GM23338 (cell line): ENCODE results near the gene SYT5. TPM values are rescaled to one million over a fixed set of nuclear protein-coding genes. Genes with fewer than 3 reads are reported as not detected.

Experiments
- ATAC-seq: fragments of 200-7000 bp; cut with Tn5 transposase; 3 replicates; pipeline ENCODE4 v1.9.1; 2020
- DNase-seq: peaks from one replicate; pipeline ENCODE4 v3.0.0-alpha.2; 2015; ENCODE audit warnings: low spot score
- H2AFZ ChIP-seq: fragments of 200-600 bp; sonication (generic); 2 replicates; pipeline ENCODE4 v1.8.0; 2016; ENCODE audit warnings: antibody characterized with exemption, mild to moderate bottlenecking, moderate library complexity
- H3F3A ChIP-seq: fragments of 200-600 bp; sonication (generic); replicated peaks from 2 replicates; pipeline ENCODE4 v1.8.0; 2017; ENCODE audit warnings: antibody characterized with exemption, mixed run types, low read depth
- H3K27ac ChIP-seq: fragments of 200-600 bp; sonication (generic); 2 replicates; pipeline ENCODE4 v1.6.1; 2016; ENCODE audit warnings: low read depth
- H3K27me3 ChIP-seq: fragments of 200-600 bp; sonication (generic); 2 replicates; pipeline ENCODE4 v1.8.0; 2016; ENCODE audit warnings: mild to moderate bottlenecking, mixed run types, moderate library complexity; ENCODE audit not compliant: insufficient read depth
- H3K36me3 ChIP-seq: fragments of 200-600 bp; sonication (generic); 2 replicates; pipeline ENCODE4 v1.8.0; 2016; ENCODE audit warnings: mild to moderate bottlenecking; ENCODE audit not compliant: insufficient read depth
- H3K4me1 ChIP-seq: fragments of 200-600 bp; sonication (generic); 2 replicates; pipeline ENCODE4 v1.8.0; 2016; ENCODE audit warnings: mild to moderate bottlenecking, moderate library complexity; ENCODE audit not compliant: insufficient read depth
- H3K4me2 ChIP-seq: fragments of 200-600 bp; sonication (generic); 2 replicates; pipeline ENCODE4 v1.7.1; 2017; ENCODE audit warnings: mixed run types
- H3K4me3 ChIP-seq: fragments of 200-600 bp; sonication (generic); 2 replicates; pipeline ENCODE4 v1.6.1; 2016; ENCODE audit warnings: mixed run types
- H3K79me2 ChIP-seq: fragments of 200-600 bp; sonication (generic); replicated peaks from 2 replicates; pipeline ENCODE4 v1.8.0; 2017; ENCODE audit warnings: mild to moderate bottlenecking; ENCODE audit not compliant: insufficient read depth
- H3K9me2 ChIP-seq: fragments of 200-600 bp; sonication (generic); 2 replicates; pipeline ENCODE4 v1.8.0; 2017; ENCODE audit not compliant: insufficient read depth
- H4K20me1 ChIP-seq: fragments of 200-600 bp; sonication (generic); replicated peaks from 2 replicates; pipeline ENCODE4 v1.8.0; 2017; ENCODE audit warnings: mild to moderate bottlenecking; ENCODE audit not compliant: insufficient read depth
- H3K27ac Mint-ChIP-seq: 2 replicates; pipeline ENCODE4 v1.8.0; 2020; ENCODE audit warnings: inconsistent platforms, mild to moderate bottlenecking, moderate library complexity, mixed read lengths
- H3K27me3 Mint-ChIP-seq: 3 replicates; pipeline ENCODE4 v1.8.0; 2022; ENCODE audit warnings: low read depth, mild to moderate bottlenecking, moderate library complexity, mixed read lengths, inconsistent platforms; ENCODE audit not compliant: insufficient read depth, poor library complexity
- H3K36me3 Mint-ChIP-seq: 3 replicates; pipeline ENCODE4 v1.8.0; 2021; ENCODE audit warnings: low read depth, mild to moderate bottlenecking, inconsistent platforms, moderate library complexity, mixed read lengths
- H3K4me1 Mint-ChIP-seq: 3 replicates; pipeline ENCODE4 v1.8.0; 2020; ENCODE audit warnings: mild to moderate bottlenecking, inconsistent platforms, mixed read lengths
- H3K4me3 Mint-ChIP-seq: 3 replicates; pipeline ENCODE4 v1.8.0; 2021; ENCODE audit warnings: moderate library complexity, mild to moderate bottlenecking, inconsistent platforms, mixed read lengths
- H3K9me3 Mint-ChIP-seq: 3 replicates; pipeline ENCODE4 v1.8.0; 2020; ENCODE audit warnings: moderate library complexity, mild to moderate bottlenecking, inconsistent platforms, mixed read lengths
- CREB1 ChIP-seq: fragments of 250-450 bp; sonication (Bioruptor Pico); IDR thresholded peaks from 2 replicates; pipeline ENCODE4 v1.5.0; 2020; ENCODE audit warnings: low read depth, mild to moderate bottlenecking, moderate library complexity
- CTCF ChIP-seq, 2 experiments: fragments of 200-600 bp in 1 of 2; sonication (generic) in 1 of 2; conservative IDR thresholded peaks; 2 replicates each; pipeline versions ENCODE4 v1.5.1 to v1.6.1; 2016 to 2017; ENCODE audit warnings: antibody characterized with exemption in 2 of 2, low read depth in 2 of 2, mild to moderate bottlenecking in 2 of 2, moderate library complexity in 1 of 2
- ETS1 ChIP-seq: IDR thresholded peaks from 2 replicates; pipeline ENCODE4 v1.6.1; 2016; ENCODE audit warnings: antibody characterized with exemption
- EZH2 ChIP-seq: fragments of 200-600 bp; sonication (generic); IDR thresholded peaks from one replicate; pipeline ENCODE4 v1.8.0; 2017; ENCODE audit warnings: antibody characterized with exemption, mild to moderate bottlenecking, low read depth; ENCODE audit not compliant: unreplicated experiment
- EZH2phosphoT487 ChIP-seq: fragments of 200-600 bp; sonication (generic); IDR thresholded peaks from one replicate; pipeline ENCODE4 v1.8.1; 2018; ENCODE audit warnings: antibody characterized with exemption; ENCODE audit not compliant: unreplicated experiment
- JUNB ChIP-seq: IDR thresholded peaks from one replicate; pipeline ENCODE4 v1.6.1; 2016; ENCODE audit warnings: antibody characterized with exemption; ENCODE audit not compliant: unreplicated experiment
- NANOG ChIP-seq: IDR thresholded peaks from 2 replicates; pipeline ENCODE4 v1.6.1; 2016; ENCODE audit warnings: antibody characterized with exemption, borderline replicate concordance
- POLR2AphosphoS5 ChIP-seq: IDR thresholded peaks from 2 replicates; pipeline ENCODE4 v1.6.1; 2016; ENCODE audit warnings: antibody characterized with exemption, low read depth
- REST ChIP-seq: IDR thresholded peaks from one replicate; pipeline ENCODE4 v1.6.1; 2018; ENCODE audit warnings: antibody characterized with exemption; ENCODE audit not compliant: unreplicated experiment
- STAT1 ChIP-seq: IDR thresholded peaks from one replicate; pipeline ENCODE4 v1.6.1; 2016; ENCODE audit warnings: antibody characterized with exemption; ENCODE audit not compliant: unreplicated experiment
- ZNF114 ChIP-seq: fragments of 250-450 bp; sonication (Bioruptor Pico); IDR thresholded peaks from 2 replicates; pipeline ENCODE4 v1.5.0; 2020; ENCODE audit warnings: mild to moderate bottlenecking, moderate library complexity
- ZNF331 ChIP-seq: fragments of 250-450 bp; sonication (Bioruptor Pico); IDR thresholded peaks from 2 replicates; pipeline ENCODE4 v1.5.0; 2020; ENCODE audit warnings: low read depth, mild to moderate bottlenecking, moderate library complexity
- ZNF462 ChIP-seq: fragments of 250-450 bp; sonication (Bioruptor Pico); IDR thresholded peaks from 2 replicates; pipeline ENCODE4 v1.5.0; 2020; ENCODE audit warnings: mild to moderate bottlenecking, moderate library complexity
- polyA plus RNA-seq: library from polyadenylated mRNA; unstranded; fragments of >200 nt; fragmentation: Nextera tagmentation; extraction: Ambion mirVana; gene quantifications from 2 replicates; pipeline ENCODE4 v1.2.1, GENCODE V29; 2016
- total RNA-seq: library from RNA; depleted of rRNA; stranded (reverse); fragments of >200 nt; shearing (Covaris generic); gene quantifications from 2 replicates; pipeline ENCODE4 v1.2.3, GENCODE V29; 2014

SYT5 gene
- total and polyA plus RNA-seq, 2 experiments from 2014 or later, result 2.1 to 4.7 TPM

DNA sequence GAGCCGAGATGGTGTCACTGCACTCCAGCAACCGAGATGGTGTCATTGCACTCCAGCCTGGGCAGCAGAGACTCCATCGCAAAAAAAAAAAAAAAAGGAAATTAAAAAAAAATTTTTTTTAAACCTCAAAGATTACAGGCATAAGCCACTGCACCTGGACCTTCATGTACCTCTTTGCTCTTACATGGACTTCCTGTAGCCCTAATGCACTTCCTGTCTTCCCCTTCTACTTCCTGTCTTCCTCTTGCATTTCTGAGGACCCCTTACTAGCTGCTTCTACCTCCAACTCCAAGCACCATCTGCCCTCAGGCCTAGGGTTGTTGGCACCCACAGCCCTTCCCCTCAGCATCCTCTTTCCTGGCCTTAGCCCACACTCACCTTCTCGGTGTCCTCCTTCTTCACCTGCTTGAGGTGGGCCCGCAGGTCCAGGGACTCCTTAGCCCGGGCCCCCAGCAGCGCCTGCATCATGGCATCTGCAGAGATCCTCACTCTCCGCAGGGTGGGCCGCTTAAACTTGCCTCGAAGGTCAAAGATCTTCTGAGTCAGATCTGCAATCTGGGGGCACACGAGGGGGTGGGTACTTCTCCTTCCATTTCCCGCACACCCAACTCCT, 26.3 kb downstream of the SYT5 start:
- no peak for TF ChIP-seq EZH2
- no peak for TF ChIP-seq ZNF462
- no peak for TF ChIP-seq JUNB
- TF ChIP-seq CTCF (conservative IDR thresholded peaks at IDR 0.05; ENCODE audit: low read depth in 2 of 2), result no peak
- TF ChIP-seq ZNF114 (CRISPR knock-in tag), result no peak
- no peak for TF ChIP-seq REST
- no peak for TF ChIP-seq POLR2AphosphoS5
- no peak for TF ChIP-seq CREB1 (CRISPR knock-in tag)
- TF ChIP-seq NANOG, result no peak
- no peak for TF ChIP-seq ETS1
- no peak for TF ChIP-seq ZNF331 (CRISPR knock-in tag)
- TF ChIP-seq STAT1, result no peak
- no peak for TF ChIP-seq EZH2phosphoT487
- Histone ChIP-seq H3K79me2 (no peaks in the 10 kb centered on the region), H3K9me2 (no peaks in the 10 kb centered on the region), H3K4me3 (no peak overlapping the region), H3K27me3 (peaks cover 10% of the 10 kb centered on the region; the same call in 1 of the 2 replicates), H4K20me1 (no peaks in the 10 kb centered on the region; the same call in 1 of the 2 replicates), H3F3A (peaks cover 11% of the 10 kb centered on the region; the same call in 1 of the 2 replicates), H3K36me3 (no peaks in the 10 kb centered on the region; the same call in 1 of the 2 replicates), H2AFZ (no peak overlapping the region), H3K4me1 (peaks cover 22% of the 10 kb centered on the region), H3K4me2 (no peak overlapping the region), H3K27ac (no peak overlapping the region)
- Mint-ChIP-seq H3K4me3 (no peak overlapping the region; the same call in 2 of the 3 replicates), H3K9me3 (peaks cover 5% of the 10 kb centered on the region), H3K4me1 (peaks cover 26% of the 10 kb centered on the region), H3K27me3 (peaks cover 25% of the 10 kb centered on the region), H3K27ac (no peak overlapping the region), H3K36me3 (peaks cover 33% of the 10 kb centered on the region)
- ATAC-seq, result no peak
- DNase-seq, result no peak
